Hematopoietic multipotent progenitor cell treated with erythropoietin and hydrocortisone succinate and interleukin-3 and kit ligand, for 4 days (in vitro differentiated cells): ENCODE results near the gene LZTS2.

ENCODE experiments used
- DNase-seq: peaks from one replicate; pipeline ENCODE4 v3.0.0-alpha.2; 2015

LZTS2 gene

GRCh38 chr10:101056365-101057151, 57.0 kb downstream of the LZTS2 start:
- no peak for DNase-seq
